Measurements from ENCODE around the gene MYO7A. TPM values are rescaled to one million over a fixed set of nuclear protein-coding genes. Genes with fewer than 3 reads are reported as not detected.

MYO7A gene
- polyA plus RNA-seq, 1 donor (not counting 4 experiments of a cell fraction or from before 2014, with no cell fraction given), result 0.75 TPM

DNA sequence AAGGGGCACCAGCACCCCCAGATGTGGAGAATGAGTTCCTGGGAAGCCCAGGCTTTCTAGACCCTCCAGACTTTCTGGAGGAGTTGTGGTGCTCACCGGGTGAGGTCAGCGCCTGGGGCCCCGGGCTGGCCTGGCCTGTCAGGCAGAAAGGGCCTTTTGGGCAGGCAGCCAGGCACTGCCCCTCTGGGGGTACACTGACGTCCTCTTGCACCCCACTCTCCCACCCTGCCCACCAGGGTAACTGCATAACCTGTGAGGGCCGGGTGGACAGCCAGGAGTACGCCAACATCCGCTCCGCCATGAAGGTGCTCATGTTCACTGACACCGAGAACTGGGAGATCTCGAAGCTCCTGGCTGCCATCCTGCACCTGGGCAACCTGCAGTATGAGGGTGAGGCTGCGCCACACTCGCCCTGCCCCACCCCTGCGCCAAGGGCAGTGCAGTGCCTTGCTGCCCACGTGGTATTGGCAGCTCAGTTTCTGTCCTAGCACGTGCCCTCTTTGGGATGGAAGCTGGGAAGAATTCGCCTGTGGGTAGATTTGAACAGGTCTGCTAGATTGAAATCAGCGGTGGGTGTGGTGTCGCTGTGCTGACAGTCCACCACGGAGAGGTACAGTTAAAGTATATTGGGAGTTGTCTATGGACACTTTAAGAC is 30.1 kb downstream of the MYO7A start:
- no peak for TF ChIP-seq EZH2 (IDR thresholded peaks at IDR 0.05; ENCODE audit: low read length)
- peak in 1 of 3 experiments; percentile 1 for TF ChIP-seq CTCF (optimal IDR thresholded peaks at IDR 0.05 in 1 of 3, IDR thresholded peaks at IDR 0.05 in 1 of 3, conservative IDR thresholded peaks at IDR 0.05 in 1 of 3; ENCODE audit: extremely low read depth in 1 of 3, insufficient read depth in 2 of 3, low read length in 3 of 3)
- no peak overlapping the region for H2AFZ ChIP-seq (ENCODE audit: control insufficient read depth, low read length)
- DNase-seq (ENCODE audit: low read depth, low spot score), result no peak
- no peaks in the 10 kb centered on the region for H3K9me3 ChIP-seq (ENCODE audit: control insufficient read depth, low read depth, low read length)
- no peak overlapping the region for H3K9ac ChIP-seq (ENCODE audit: control insufficient read depth, extremely low read depth, insufficient read depth, low read length)
- FAIRE-seq, result no peak
- no peak overlapping the region for H3K27ac ChIP-seq (ENCODE audit: control insufficient read depth, insufficient read depth, low read length)
- no peak overlapping the region for H3K4me3 ChIP-seq (ENCODE audit: control insufficient read depth in 2 of 3, extremely low read depth in 1 of 3, insufficient read depth in 2 of 3, low read depth in 1 of 3, low read length in 3 of 3)
- H3K36me3 ChIP-seq (ENCODE audit: control insufficient read depth in 2 of 2, extremely low read depth in 1 of 2, insufficient read depth in 2 of 2, low read length in 2 of 2), result no peaks in the 10 kb centered on the region
- H3K27me3 ChIP-seq (ENCODE audit: control insufficient read depth, extremely low read depth, insufficient read depth, low read length), result peaks cover 31% of the 10 kb centered on the region
- peaks cover 2% of the 10 kb centered on the region for H3K9me1 ChIP-seq (ENCODE audit: control insufficient read depth, extremely low read depth, insufficient read depth, low read length)
- H3K4me2 ChIP-seq (ENCODE audit: control insufficient read depth, extremely low read depth, insufficient read depth, low read depth, low read length), result peak overlapping the region; percentile 27
- no peaks in the 10 kb centered on the region for H4K20me1 ChIP-seq (ENCODE audit: control insufficient read depth, extremely low read depth, insufficient read depth, low read length)
- no peaks in the 10 kb centered on the region for H3K79me2 ChIP-seq (ENCODE audit: control insufficient read depth, insufficient read depth, low read length)
- dilution Hi-C loops (cut with MboI; ENCODE audit: extremely low pct_ligation_motif_present, low sequenced_read_pairs), result no loop called here
- H3K4me1 ChIP-seq (ENCODE audit: control insufficient read depth, extremely low read depth, insufficient read depth, low read length), result peaks cover 7% of the 10 kb centered on the region

GRCh38 chr11:77159219-77159936 is 31.3 kb downstream of the MYO7A start:
- dilution Hi-C loops (cut with MboI; ENCODE audit: extremely low pct_ligation_motif_present, low sequenced_read_pairs), result no loop called here
- FAIRE-seq, result no peak

More at GRCh38 chr11:77159219-77159936, 31.3 kb downstream of the MYO7A start:
- H3K27ac ChIP-seq (ENCODE audit: control insufficient read depth, insufficient read depth, low read length), result no peak overlapping the region
- no peak overlapping the region for H3K4me2 ChIP-seq (ENCODE audit: control insufficient read depth, extremely low read depth, insufficient read depth, low read depth, low read length)
- DNase-seq (ENCODE audit: low read depth, low spot score), result no peak
- H4K20me1 ChIP-seq (ENCODE audit: control insufficient read depth, extremely low read depth, insufficient read depth, low read length), result no peaks in the 10 kb centered on the region
- no peak overlapping the region for H3K9ac ChIP-seq (ENCODE audit: control insufficient read depth, extremely low read depth, insufficient read depth, low read length)
- peaks cover 31% of the 10 kb centered on the region for H3K27me3 ChIP-seq (ENCODE audit: control insufficient read depth, extremely low read depth, insufficient read depth, low read length)
- peaks cover 2% of the 10 kb centered on the region for H3K9me1 ChIP-seq (ENCODE audit: control insufficient read depth, extremely low read depth, insufficient read depth, low read length)
- TF ChIP-seq EZH2 (IDR thresholded peaks at IDR 0.05; ENCODE audit: low read length) (no peak), CTCF (optimal IDR thresholded peaks at IDR 0.05 in 1 of 3, IDR thresholded peaks at IDR 0.05 in 1 of 3, conservative IDR thresholded peaks at IDR 0.05 in 1 of 3; ENCODE audit: extremely low read depth in 1 of 3, insufficient read depth in 2 of 3, low read length in 3 of 3) (no peak)
- no peak overlapping the region for H3K4me3 ChIP-seq (ENCODE audit: control insufficient read depth in 2 of 3, extremely low read depth in 1 of 3, insufficient read depth in 2 of 3, low read depth in 1 of 3, low read length in 3 of 3)
- H3K79me2 ChIP-seq (ENCODE audit: control insufficient read depth, insufficient read depth, low read length), result no peaks in the 10 kb centered on the region
- H3K4me1 ChIP-seq (ENCODE audit: control insufficient read depth, extremely low read depth, insufficient read depth, low read length), result peaks cover 7% of the 10 kb centered on the region
- H2AFZ ChIP-seq (ENCODE audit: control insufficient read depth, low read length), result no peak overlapping the region
- no peaks in the 10 kb centered on the region for H3K36me3 ChIP-seq (ENCODE audit: control insufficient read depth in 2 of 2, extremely low read depth in 1 of 2, insufficient read depth in 2 of 2, low read length in 2 of 2)
- no peaks in the 10 kb centered on the region for H3K9me3 ChIP-seq (ENCODE audit: control insufficient read depth, low read depth, low read length)

Data from keratinocyte (primary cell).